Spleen (tissue), 7 donors: Measurements from ENCODE around the gene KEAP1.

Experiments used
- CTCF ChIP-seq, 11 experiments: fragments of 200-600 bp in 7 of 11; fragments of 450-650 bp in 4 of 11; sonication (generic) in 4 of 11; IDR thresholded peaks in 8 of 11; conservative IDR thresholded peaks in 3 of 11; 1 replicate in 7 of 11; 2 replicates in 4 of 11; pipeline versions ENCODE4 v1.4.0 to v1.8.0; 2016 to 2021; ENCODE audit warnings: antibody characterized with exemption in 11 of 11, inconsistent platforms in 4 of 11, mild to moderate bottlenecking in 1 of 11
- POLR2A ChIP-seq, 3 donors: fragments of 450-650 bp; IDR thresholded peaks; one replicate each; pipeline ENCODE4 v1.5.1; 2017; ENCODE audit warnings: antibody characterized with exemption in 3 of 3, mild to moderate bottlenecking in 1 of 3
- donor health status: DM: no; HTN: no; CAD: no; lungs with moderate emphysema.
- donor health status: DM: no; HTN: no; CAD: no.
- donor health status: DM: no; HTN: no; CAD: no.

GRCh38 chr19:10473192-10473591 lies 30.0 kb downstream of the KEAP1 start:
- no peak for TF ChIP-seq POLR2A (IDR thresholded peaks at IDR 0.05)
- no peak for TF ChIP-seq CTCF (IDR thresholded peaks at IDR 0.05 in 8 of 11, conservative IDR thresholded peaks at IDR 0.05 in 3 of 11)
